Measurements from ENCODE around the gene AEBP2. TPM values are rescaled to one million over a fixed set of nuclear protein-coding genes. Genes with fewer than 3 reads are reported as not detected.

The AEBP2 gene
- total and polyA plus RNA-seq, 2 of the 8 experiments (the other 6 are each of a cell fraction or from before 2014, with no cell fraction given) = 13.6 to 61.4 TPM

DNA sequence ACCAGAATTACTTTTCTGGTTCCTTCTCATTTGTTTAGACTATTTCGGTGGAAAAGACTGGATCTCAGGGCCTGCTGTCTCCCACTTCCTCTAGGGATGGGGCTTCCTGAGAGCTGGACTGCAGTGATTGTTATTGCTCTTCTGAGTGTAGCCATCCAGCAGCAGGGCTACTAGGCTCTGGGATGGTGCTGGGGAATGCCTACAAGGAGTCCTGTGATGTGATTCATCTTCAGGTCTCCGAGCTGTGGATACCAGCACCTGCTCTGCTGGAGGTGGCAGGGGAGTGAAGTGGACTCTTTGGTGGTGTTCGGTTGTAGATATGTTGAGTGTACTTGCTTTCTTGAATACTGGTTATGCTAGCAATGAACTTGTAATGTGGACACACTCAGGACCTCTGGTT, 42.7 kb downstream of the AEBP2 start (continued):
- TF ChIP-seq, protein P1, sequence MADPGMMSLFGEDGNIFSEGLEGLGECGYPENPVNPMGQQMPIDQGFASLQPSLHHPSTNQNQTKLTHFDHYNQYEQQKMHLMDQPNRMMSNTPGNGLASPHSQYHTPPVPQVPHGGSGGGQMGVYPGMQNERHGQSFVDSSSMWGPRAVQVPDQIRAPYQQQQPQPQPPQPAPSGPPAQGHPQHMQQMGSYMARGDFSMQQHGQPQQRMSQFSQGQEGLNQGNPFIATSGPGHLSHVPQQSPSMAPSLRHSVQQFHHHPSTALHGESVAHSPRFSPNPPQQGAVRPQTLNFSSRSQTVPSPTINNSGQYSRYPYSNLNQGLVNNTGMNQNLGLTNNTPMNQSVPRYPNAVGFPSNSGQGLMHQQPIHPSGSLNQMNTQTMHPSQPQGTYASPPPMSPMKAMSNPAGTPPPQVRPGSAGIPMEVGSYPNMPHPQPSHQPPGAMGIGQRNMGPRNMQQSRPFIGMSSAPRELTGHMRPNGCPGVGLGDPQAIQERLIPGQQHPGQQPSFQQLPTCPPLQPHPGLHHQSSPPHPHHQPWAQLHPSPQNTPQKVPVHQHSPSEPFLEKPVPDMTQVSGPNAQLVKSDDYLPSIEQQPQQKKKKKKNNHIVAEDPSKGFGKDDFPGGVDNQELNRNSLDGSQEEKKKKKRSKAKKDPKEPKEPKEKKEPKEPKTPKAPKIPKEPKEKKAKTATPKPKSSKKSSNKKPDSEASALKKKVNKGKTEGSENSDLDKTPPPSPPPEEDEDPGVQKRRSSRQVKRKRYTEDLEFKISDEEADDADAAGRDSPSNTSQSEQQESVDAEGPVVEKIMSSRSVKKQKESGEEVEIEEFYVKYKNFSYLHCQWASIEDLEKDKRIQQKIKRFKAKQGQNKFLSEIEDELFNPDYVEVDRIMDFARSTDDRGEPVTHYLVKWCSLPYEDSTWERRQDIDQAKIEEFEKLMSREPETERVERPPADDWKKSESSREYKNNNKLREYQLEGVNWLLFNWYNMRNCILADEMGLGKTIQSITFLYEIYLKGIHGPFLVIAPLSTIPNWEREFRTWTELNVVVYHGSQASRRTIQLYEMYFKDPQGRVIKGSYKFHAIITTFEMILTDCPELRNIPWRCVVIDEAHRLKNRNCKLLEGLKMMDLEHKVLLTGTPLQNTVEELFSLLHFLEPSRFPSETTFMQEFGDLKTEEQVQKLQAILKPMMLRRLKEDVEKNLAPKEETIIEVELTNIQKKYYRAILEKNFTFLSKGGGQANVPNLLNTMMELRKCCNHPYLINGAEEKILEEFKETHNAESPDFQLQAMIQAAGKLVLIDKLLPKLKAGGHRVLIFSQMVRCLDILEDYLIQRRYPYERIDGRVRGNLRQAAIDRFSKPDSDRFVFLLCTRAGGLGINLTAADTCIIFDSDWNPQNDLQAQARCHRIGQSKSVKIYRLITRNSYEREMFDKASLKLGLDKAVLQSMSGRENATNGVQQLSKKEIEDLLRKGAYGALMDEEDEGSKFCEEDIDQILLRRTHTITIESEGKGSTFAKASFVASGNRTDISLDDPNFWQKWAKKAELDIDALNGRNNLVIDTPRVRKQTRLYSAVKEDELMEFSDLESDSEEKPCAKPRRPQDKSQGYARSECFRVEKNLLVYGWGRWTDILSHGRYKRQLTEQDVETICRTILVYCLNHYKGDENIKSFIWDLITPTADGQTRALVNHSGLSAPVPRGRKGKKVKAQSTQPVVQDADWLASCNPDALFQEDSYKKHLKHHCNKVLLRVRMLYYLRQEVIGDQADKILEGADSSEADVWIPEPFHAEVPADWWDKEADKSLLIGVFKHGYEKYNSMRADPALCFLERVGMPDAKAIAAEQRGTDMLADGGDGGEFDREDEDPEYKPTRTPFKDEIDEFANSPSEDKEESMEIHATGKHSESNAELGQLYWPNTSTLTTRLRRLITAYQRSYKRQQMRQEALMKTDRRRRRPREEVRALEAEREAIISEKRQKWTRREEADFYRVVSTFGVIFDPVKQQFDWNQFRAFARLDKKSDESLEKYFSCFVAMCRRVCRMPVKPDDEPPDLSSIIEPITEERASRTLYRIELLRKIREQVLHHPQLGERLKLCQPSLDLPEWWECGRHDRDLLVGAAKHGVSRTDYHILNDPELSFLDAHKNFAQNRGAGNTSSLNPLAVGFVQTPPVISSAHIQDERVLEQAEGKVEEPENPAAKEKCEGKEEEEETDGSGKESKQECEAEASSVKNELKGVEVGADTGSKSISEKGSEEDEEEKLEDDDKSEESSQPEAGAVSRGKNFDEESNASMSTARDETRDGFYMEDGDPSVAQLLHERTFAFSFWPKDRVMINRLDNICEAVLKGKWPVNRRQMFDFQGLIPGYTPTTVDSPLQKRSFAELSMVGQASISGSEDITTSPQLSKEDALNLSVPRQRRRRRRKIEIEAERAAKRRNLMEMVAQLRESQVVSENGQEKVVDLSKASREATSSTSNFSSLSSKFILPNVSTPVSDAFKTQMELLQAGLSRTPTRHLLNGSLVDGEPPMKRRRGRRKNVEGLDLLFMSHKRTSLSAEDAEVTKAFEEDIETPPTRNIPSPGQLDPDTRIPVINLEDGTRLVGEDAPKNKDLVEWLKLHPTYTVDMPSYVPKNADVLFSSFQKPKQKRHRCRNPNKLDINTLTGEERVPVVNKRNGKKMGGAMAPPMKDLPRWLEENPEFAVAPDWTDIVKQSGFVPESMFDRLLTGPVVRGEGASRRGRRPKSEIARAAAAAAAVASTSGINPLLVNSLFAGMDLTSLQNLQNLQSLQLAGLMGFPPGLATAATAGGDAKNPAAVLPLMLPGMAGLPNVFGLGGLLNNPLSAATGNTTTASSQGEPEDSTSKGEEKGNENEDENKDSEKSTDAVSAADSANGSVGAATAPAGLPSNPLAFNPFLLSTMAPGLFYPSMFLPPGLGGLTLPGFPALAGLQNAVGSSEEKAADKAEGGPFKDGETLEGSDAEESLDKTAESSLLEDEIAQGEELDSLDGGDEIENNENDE (IDR thresholded peaks at IDR 0.05; ENCODE audit: insufficient replicate concordance, low read length) = no peak
- TF ChIP-seq CHD2 (IDR thresholded peaks at IDR 0.05; ENCODE audit: low read length) (no peak), TBP (IDR thresholded peaks at IDR 0.05; ENCODE audit: low read depth, low read length) (no peak), SRF (IDR thresholded peaks at IDR 0.05; ENCODE audit: low read depth, low read length) (no peak), ASH2L (IDR thresholded peaks at IDR 0.05; ENCODE audit: low read length) (no peak), POU5F1 (IDR thresholded peaks at IDR 0.05; ENCODE audit: low read depth, low read length) (no peak), RNF2 (IDR thresholded peaks at IDR 0.05; ENCODE audit: borderline replicate concordance, low read depth, low read length, missing control alignments, poor library complexity, severe bottlenecking) (no peak), RAD21 (IDR thresholded peaks at IDR 0.05 in 1 of 2, conservative IDR thresholded peaks at IDR 0.05 in 1 of 2; ENCODE audit: low read depth in 2 of 2, low read length in 2 of 2) (no peak), HDAC6 (IDR thresholded peaks at IDR 0.05; ENCODE audit: low read depth, low read length) (no peak), ZNF274 (IDR thresholded peaks at IDR 0.05; ENCODE audit: borderline replicate concordance, extremely low read depth, low read length) (no peak), SIRT6 (IDR thresholded peaks at IDR 0.05; ENCODE audit: low read length) (no peak), MAFK (IDR thresholded peaks at IDR 0.05; ENCODE audit: low read depth, low read length) (no peak)

Measured in H1 (cell line).